PC-3 (cell line): Measurements from ENCODE around the gene AANAT. TPM values are rescaled to one million over a fixed set of nuclear protein-coding genes. Genes with fewer than 3 reads are reported as not detected.

Experiments used
- ATAC-seq: fragments of 200-7000 bp; cut with Tn5 transposase; 2 replicates; pipeline ENCODE4 v1.9.1; 2020; ENCODE audit warnings: mild to moderate bottlenecking, moderate library complexity
- BruUV-seq: library from RNA; stranded (reverse); fragments of 400-500 nt; replicated peaks from 2 replicates; lab custom pipeline; 2021; lab: Mats Ljungman, UMichigan
- CTCF ChIA-PET: fragments of 300-600 bp; sonication (Branson Sonifier 250); formaldehyde crosslinking; loops from one replicate; lab custom pipeline; 2022; ENCODE audit warnings: antibody characterized with exemption; lab: Charles Lee
- POLR2A ChIA-PET: fragments of 300-600 bp; sonication (Branson Sonifier 250); formaldehyde crosslinking; loops from one replicate; lab custom pipeline; 2022; ENCODE audit warnings: antibody characterized with exemption; ENCODE audit not compliant: unreplicated experiment; lab: Charles Lee
- DNase-seq: peaks from one replicate; pipeline ENCODE4 v3.0.0-alpha.2; 2015
- H2AFZ ChIP-seq: fragments of 300-600 bp; sonication (generic); 2 replicates; pipeline ENCODE4 v1.6.0; 2016; ENCODE audit warnings: antibody characterized with exemption, low read length
- H3F3A ChIP-seq: fragments of 300-600 bp; sonication (generic); one replicate; pipeline ENCODE4 v1.6.0; 2017; ENCODE audit warnings: antibody characterized with exemption, low read length, control low read depth, mild to moderate bottlenecking; ENCODE audit not compliant: unreplicated experiment
- H3K27ac ChIP-seq: fragments of 300-600 bp; sonication (generic); 2 replicates; pipeline ENCODE4 v1.5.1; 2016; ENCODE audit warnings: mild to moderate bottlenecking, low read length
- H3K27me3 ChIP-seq: fragments of 300-600 bp; sonication (generic); 2 replicates; pipeline ENCODE4 v1.6.1; 2016; ENCODE audit warnings: low read length, mixed read lengths
- H3K36me3 ChIP-seq: fragments of 300-600 bp; sonication (generic); 2 replicates; pipeline ENCODE4 v1.6.1; 2016; ENCODE audit warnings: low read depth, mixed run types, low read length, mixed read lengths
- H3K4me1 ChIP-seq: fragments of 300-600 bp; sonication (generic); 2 replicates; pipeline ENCODE4 v1.5.1; 2016; ENCODE audit warnings: low read length; ENCODE audit not compliant: insufficient read depth
- H3K4me2 ChIP-seq: fragments of 300-600 bp; sonication (generic); 2 replicates; pipeline ENCODE4 v1.6.0; 2016; ENCODE audit warnings: low read length
- H3K4me3 ChIP-seq: fragments of 300-600 bp; sonication (generic); 2 replicates; pipeline ENCODE4 v1.5.1; 2016; ENCODE audit warnings: mild to moderate bottlenecking, low read length, mixed read lengths
- H3K79me2 ChIP-seq: fragments of 300-600 bp; sonication (generic); 2 replicates; pipeline ENCODE4 v1.6.1; 2017; ENCODE audit warnings: low read length, mixed read lengths
- H3K9ac ChIP-seq: fragments of 300-600 bp; sonication (generic); 2 replicates; pipeline ENCODE4 v1.6.0; 2016; ENCODE audit warnings: mild to moderate bottlenecking, low read length
- H3K9me2 ChIP-seq: fragments of 300-600 bp; sonication (generic); replicated peaks from 2 replicates; pipeline ENCODE4 v1.6.1; 2016; ENCODE audit warnings: mixed run types, low read length, mixed read lengths
- H3K9me3 ChIP-seq: fragments of 300-600 bp; sonication (generic); 2 replicates; pipeline ENCODE4 v1.6.1; 2016; ENCODE audit warnings: low read length, mixed read lengths
- H4K20me1 ChIP-seq: fragments of 300-600 bp; sonication (generic); 2 replicates; pipeline ENCODE4 v1.6.1; 2016; ENCODE audit warnings: low read length, mixed read lengths
- EZH2 ChIP-seq: fragments of 300-600 bp; sonication (generic); IDR thresholded peaks from one replicate; pipeline ENCODE4 v1.6.1; 2017; ENCODE audit warnings: antibody characterized with exemption, mild to moderate bottlenecking, low read length; ENCODE audit not compliant: unreplicated experiment
- EZH2phosphoT487 ChIP-seq: fragments of 300-600 bp; sonication (generic); IDR thresholded peaks from 2 replicates; pipeline ENCODE4 v1.6.1; 2018; ENCODE audit warnings: mild to moderate bottlenecking, antibody characterized with exemption, low read length, borderline replicate concordance
- intact Hi-C: fragments of 100-400 bp; cut with micrococcal nuclease; formaldehyde crosslinking; loops from 2 replicates; pipeline ENCODE4 v1.9.0; 2023
- total RNA-seq: library from RNA; depleted of rRNA; stranded (reverse); fragments of >200 nt; gene quantifications from 2 replicates; pipeline ENCODE4 v1.2.3, GENCODE V29; 2014
- TF ChIP-seq, protein P1 (sequence below): fragments of 300-600 bp; sonication (generic); conservative IDR thresholded peaks from 2 replicates; pipeline ENCODE4 v1.5.1; 2017; ENCODE audit warnings: antibody characterized with exemption, low read depth, mild to moderate bottlenecking, low read length

The AANAT gene
- total RNA-seq, 1 experiment from 2014 or later: not detected

GRCh38 chr17:76473541-76473985 is 6.2 kb downstream of the AANAT start:
- Histone ChIP-seq H3F3A (no peaks in the 10 kb centered on the region), H3K9ac (no peak overlapping the region), H3K4me1 (no peaks in the 10 kb centered on the region; the same call in 1 of the 2 replicates), H3K27ac (no peak overlapping the region), H3K9me2 (no peaks in the 10 kb centered on the region), H2AFZ (no peak overlapping the region), H3K79me2 (no peaks in the 10 kb centered on the region), H3K36me3 (no peaks in the 10 kb centered on the region; the same call in 1 of the 2 replicates), H4K20me1 (no peaks in the 10 kb centered on the region), H3K27me3 (no peaks in the 10 kb centered on the region), H3K9me3 (no peaks in the 10 kb centered on the region), H3K4me3 (no peak overlapping the region), H3K4me2 (no peak overlapping the region)
- TF ChIP-seq, protein P1, sequence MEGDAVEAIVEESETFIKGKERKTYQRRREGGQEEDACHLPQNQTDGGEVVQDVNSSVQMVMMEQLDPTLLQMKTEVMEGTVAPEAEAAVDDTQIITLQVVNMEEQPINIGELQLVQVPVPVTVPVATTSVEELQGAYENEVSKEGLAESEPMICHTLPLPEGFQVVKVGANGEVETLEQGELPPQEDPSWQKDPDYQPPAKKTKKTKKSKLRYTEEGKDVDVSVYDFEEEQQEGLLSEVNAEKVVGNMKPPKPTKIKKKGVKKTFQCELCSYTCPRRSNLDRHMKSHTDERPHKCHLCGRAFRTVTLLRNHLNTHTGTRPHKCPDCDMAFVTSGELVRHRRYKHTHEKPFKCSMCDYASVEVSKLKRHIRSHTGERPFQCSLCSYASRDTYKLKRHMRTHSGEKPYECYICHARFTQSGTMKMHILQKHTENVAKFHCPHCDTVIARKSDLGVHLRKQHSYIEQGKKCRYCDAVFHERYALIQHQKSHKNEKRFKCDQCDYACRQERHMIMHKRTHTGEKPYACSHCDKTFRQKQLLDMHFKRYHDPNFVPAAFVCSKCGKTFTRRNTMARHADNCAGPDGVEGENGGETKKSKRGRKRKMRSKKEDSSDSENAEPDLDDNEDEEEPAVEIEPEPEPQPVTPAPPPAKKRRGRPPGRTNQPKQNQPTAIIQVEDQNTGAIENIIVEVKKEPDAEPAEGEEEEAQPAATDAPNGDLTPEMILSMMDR: peak; percentile 62
- no peak for TF ChIP-seq EZH2phosphoT487
- intact Hi-C loops: no loop called here
- DNase-seq (no peak), ATAC-seq (peak; percentile 45)
- no TSS peak for BruUV-seq
- ChIA-PET CTCF (interaction anchor here (1.5 kb wide), 1 partner anchor 15 kb away, joined by 4 read pairs; no protein-coding TSS in a partner anchor), POLR2A (no interaction called here)

DNA sequence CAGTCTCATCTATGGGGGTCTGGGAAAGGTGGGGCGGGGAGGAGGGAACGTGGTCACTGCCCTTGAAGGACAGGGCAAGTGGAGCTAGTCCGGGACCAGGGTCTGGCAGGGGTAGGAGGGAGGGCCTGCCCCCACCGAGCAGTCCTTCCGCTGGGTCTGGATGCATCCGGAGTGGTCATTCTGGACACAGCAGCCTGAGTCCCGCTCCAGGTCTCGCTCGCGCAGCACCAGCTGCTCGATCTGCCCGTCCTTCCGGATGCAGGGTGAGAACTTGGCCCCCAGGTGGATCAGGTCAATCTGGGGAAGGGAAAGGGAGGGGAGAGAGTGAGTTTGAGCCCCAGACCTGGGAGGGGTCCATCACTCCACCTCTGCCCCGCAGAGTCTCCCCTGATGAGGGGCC is 6.8 kb downstream of the AANAT start:
- TF ChIP-seq, protein P1: no peak
- ChIA-PET CTCF (interaction anchor here (1.5 kb wide), 1 partner anchor 16 kb away, joined by 4 read pairs; no protein-coding TSS in a partner anchor), POLR2A (no interaction called here)
- no TSS peak for BruUV-seq
- Histone ChIP-seq H3K27ac (no peak overlapping the region), H3K9me2 (no peaks in the 10 kb centered on the region), H3K4me3 (no peak overlapping the region), H3K79me2 (no peaks in the 10 kb centered on the region), H3K4me1 (no peaks in the 10 kb centered on the region; the same call in 1 of the 2 replicates), H3K36me3 (no peaks in the 10 kb centered on the region; the same call in 1 of the 2 replicates), H3K27me3 (no peaks in the 10 kb centered on the region), H3K9ac (no peak overlapping the region), H3K4me2 (no peak overlapping the region), H4K20me1 (no peaks in the 10 kb centered on the region), H2AFZ (no peak overlapping the region), H3F3A (no peaks in the 10 kb centered on the region), H3K9me3 (no peaks in the 10 kb centered on the region)
- DNase-seq (no peak), ATAC-seq (no peak)
- intact Hi-C loops: no loop called here

GRCh38 chr17:76474894-76475293 is 7.5 kb downstream of the AANAT start:
- H3K4me2 ChIP-seq: no peak overlapping the region
- intact Hi-C loops: no loop called here
- H4K20me1 ChIP-seq: no peaks in the 10 kb centered on the region
- no peaks in the 10 kb centered on the region for H3K9me3 ChIP-seq
- H3K9ac ChIP-seq: no peak overlapping the region
- H2AFZ ChIP-seq: no peak overlapping the region
- ChIA-PET CTCF (interaction anchor here (1.5 kb wide), 1 partner anchor 16 kb away, joined by 4 read pairs; no protein-coding TSS in a partner anchor), POLR2A (no interaction called here)
- H3K36me3 ChIP-seq: no peaks in the 10 kb centered on the region; the same call in 1 of the 2 replicates
- H3K79me2 ChIP-seq: no peaks in the 10 kb centered on the region
- H3K27ac ChIP-seq: no peak overlapping the region
- no peaks in the 10 kb centered on the region; the same call in 1 of the 2 replicates for H3K4me1 ChIP-seq
- no peaks in the 10 kb centered on the region for H3F3A ChIP-seq
- no peak overlapping the region for H3K4me3 ChIP-seq
- ATAC-seq: no peak
- DNase-seq: no peak
- no peaks in the 10 kb centered on the region for H3K27me3 ChIP-seq
- BruUV-seq: no TSS peak
- no peaks in the 10 kb centered on the region for H3K9me2 ChIP-seq
- TF ChIP-seq EZH2 (no peak), EZH2phosphoT487 (no peak)
- TF ChIP-seq, protein P1: no peak
